Superior temporal gyrus (tissue), 1 donor: ENCODE measurements around the gene RAP1A.
A peak's percentile ranks its signal among the peaks of the same experiment; 100 is the strongest.
"Not testable (repeated sequence)": the region's sequence is repeated elsewhere in the genome, so short reads cannot be mapped to it uniquely, and the experiment has no call there.

Source experiments
- DNase-seq: peaks from one replicate; pipeline ENCODE4 v3.0.0-alpha.2; 2016; ENCODE audit errors: extremely low spot score

RAP1A gene

GRCh38 chr1:111629190-111629954 lies 9.8 kb downstream of the RAP1A start:
- DNase-seq = no peak

GRCh38 chr1:111630567-111630966 lies 11.0 kb downstream of the RAP1A start:
- DNase-seq = no peak

- DNase-seq = no peak
Measured at GRCh38 chr1:111631502-111631901, 11.9 kb downstream of the RAP1A start.

- DNase-seq = not testable (repeated sequence)
Measured at GRCh38 chr1:111632771-111633170, 13.2 kb downstream of the RAP1A start.

GRCh38 chr1:111633736-111634247 lies 14.2 kb downstream of the RAP1A start:
- DNase-seq = no peak

DNA sequence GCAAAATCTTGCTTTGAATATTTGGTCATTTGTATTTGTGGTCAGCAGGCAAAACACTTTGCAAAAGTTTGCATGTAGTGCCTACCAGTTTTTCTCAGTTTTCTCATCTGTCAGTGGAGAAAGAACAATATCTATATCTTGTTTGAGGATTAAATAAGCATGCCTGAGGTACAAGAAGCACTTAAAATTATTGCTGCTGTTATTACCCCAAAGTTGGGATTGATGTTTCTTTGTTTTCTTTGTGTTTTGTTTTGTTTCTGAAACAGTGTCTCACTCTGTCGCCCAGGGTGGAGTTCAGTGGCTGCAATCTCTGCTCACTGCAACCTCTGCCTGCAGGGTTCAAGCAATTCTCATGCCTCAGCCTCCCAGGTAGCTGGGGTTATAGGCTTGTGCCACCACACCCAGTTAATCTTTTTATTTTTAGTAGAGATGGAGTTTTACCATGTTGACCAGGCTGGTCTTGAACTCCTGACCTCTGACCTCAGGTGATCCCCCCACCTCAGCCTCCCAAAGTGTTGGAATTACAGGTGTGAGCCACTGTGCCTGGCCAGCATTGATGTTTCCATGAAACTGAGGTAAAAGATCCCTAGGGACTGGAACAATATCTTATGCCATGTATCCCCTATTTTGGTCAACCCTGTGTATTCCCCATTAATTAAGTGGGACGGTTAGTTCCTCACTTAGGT lies 15.9 kb downstream of the RAP1A start:
- DNase-seq = no peak

GRCh38 chr1:111638320-111638719 lies 18.7 kb downstream of the RAP1A start:
- DNase-seq = no peak

GRCh38 chr1:111639602-111640198 lies 20.1 kb downstream of the RAP1A start:
- DNase-seq = no peak

DNA sequence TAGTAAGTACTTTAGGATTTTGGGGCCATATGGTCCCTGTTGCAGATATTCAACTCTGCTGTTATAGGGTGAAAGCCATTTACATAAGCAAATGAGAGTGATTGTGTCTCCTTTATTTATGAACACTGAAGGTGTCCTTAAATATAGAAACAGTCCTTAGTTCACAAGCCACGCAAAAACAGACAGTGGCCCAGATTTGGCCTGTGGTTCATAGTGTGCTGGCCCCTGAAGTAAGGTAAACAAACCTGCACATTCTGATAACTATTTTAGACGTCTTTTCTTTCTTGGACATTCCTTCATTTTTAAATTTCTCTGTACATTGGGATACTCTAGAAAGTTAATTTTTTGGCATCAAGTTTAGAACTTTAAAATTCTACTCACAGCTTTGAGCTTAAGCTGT lies 23.5 kb downstream of the RAP1A start:
- DNase-seq = no peak

DNA sequence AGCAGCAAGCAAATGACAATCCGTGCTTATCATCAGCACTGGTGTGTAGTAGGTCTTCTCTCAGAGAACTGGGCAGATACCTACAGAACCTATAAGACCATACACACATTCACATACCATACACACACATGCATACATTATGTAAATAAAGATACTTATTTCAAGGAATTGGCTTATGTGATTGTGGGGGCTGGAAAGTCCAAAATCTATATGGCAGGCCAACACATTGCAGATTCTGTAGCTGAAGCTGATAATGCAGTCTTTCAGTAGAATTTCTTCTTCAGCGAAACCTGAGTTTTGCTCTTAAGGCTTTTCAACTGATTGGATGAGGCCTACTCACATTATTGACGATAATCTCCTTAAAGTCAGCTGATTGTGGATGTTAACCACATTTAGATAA lies 24.1 kb downstream of the RAP1A start:
- DNase-seq = no peak

- no peak for DNase-seq
Measured at GRCh38 chr1:111644506-111644905, 24.9 kb downstream of the RAP1A start.

- no peak for DNase-seq
Measured at GRCh38 chr1:111647736-111648135, 28.1 kb downstream of the RAP1A start.

- no peak for DNase-seq
Measured at GRCh38 chr1:111648806-111649205, 29.2 kb downstream of the RAP1A start.

DNA sequence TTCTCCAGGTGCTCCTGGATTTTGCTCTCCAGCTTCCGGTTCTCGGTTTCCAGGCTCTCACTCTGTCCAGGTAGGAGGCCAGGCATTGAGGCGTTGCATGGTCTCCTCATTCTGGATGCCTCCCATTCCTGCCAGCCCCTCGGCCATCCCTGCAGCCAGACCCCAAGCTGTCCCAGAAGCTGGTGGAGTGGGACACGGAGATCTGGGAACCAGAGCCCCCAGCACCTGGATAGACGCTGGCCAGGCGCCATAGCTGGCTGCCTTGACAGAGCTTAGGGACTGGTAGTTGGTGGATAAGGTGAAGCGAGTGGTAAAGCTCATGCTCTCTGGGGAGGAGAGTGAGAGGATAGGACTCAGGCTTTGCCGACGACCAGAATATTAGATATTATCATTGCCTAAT lies 29.6 kb downstream of the RAP1A start:
- DNase-seq = no peak

DNA sequence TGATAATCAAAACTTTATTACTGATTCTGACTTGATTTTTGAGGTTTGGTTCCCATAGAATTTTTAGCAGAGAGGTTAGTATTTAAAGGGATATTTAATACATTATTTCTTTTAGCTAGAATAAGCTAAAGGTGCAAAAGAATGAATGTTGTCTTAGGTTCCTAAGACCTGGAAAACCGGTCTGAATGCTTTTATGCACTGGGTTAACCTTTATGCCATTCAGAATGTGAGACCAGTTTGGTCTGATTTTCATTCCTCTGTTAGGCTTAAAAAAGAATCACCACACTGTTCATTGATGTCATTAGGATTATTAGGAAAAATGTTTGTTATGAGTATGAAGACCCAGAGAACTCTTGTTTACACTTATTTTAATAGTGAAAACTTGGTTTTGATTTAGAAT lies 30.1 kb downstream of the RAP1A start:
- DNase-seq = no peak

- DNase-seq = no peak
Measured at GRCh38 chr1:111653709-111654108, 34.1 kb downstream of the RAP1A start.

DNA sequence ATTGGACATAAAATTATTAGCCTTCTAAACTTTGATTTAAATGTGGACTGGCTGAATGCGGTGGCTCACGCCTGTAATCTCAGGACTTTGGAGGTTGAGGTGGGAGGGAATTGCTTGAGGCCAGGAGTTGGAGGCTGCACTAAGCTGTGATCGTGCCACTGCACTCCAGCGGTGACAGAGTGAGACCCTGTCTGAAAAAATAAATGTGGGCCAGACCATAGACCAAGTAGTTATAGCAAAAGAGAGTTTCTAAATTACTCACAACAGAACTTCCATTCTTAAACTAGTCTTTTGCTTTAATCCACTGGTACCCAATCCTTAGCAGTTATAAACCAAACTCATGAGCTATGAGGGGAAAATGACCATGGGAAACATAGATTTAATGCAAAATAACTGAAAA lies 35.2 kb downstream of the RAP1A start:
- DNase-seq = no peak

- DNase-seq = peak; percentile 85
Measured at GRCh38 chr1:111656086-111657017, 36.8 kb downstream of the RAP1A start.

GRCh38 chr1:111658622-111659021 lies 39.0 kb downstream of the RAP1A start:
- no peak for DNase-seq

GRCh38 chr1:111660204-111661150 lies 40.9 kb downstream of the RAP1A start:
- DNase-seq = no peak

- DNase-seq = no peak
Measured at GRCh38 chr1:111664652-111665051, 45.1 kb downstream of the RAP1A start.
